H9 (cell line): ENCODE data around the gene MROH2A. TPM values are rescaled to one million over a fixed set of nuclear protein-coding genes. Genes with fewer than 3 reads are reported as not detected.

ENCODE experiments used
- DNase-seq: peaks from one replicate; pipeline ENCODE4 v3.0.0-alpha.2; 2017
- H2AFZ ChIP-seq: one replicate; pipeline ENCODE4 v1.6.1; 2013; ENCODE audit warnings: mild to moderate bottlenecking, low read length, control low read depth, moderate library complexity
- H2AK5ac ChIP-seq: 2 replicates; pipeline ENCODE4 v1.6.1; 2013; ENCODE audit warnings: low read length, control low read depth, mixed read lengths; ENCODE audit not compliant: insufficient read length
- H2BK120ac ChIP-seq: one replicate; pipeline ENCODE4 v1.6.1; 2013; ENCODE audit warnings: low read depth, mild to moderate bottlenecking, low read length, control low read depth, inconsistent platforms; ENCODE audit not compliant: poor library complexity, severe bottlenecking
- H2BK12ac ChIP-seq: 2 replicates; pipeline ENCODE4 v1.6.1; 2013; ENCODE audit warnings: low read length, control low read depth, mixed read lengths, low read depth; ENCODE audit not compliant: insufficient read length
- H2BK15ac ChIP-seq: 2 replicates; pipeline ENCODE4 v1.6.1; 2013; ENCODE audit warnings: low read depth, low read length, control low read depth
- H2BK20ac ChIP-seq: one replicate; pipeline ENCODE4 v1.6.1; 2013; ENCODE audit warnings: low read depth, mild to moderate bottlenecking, low read length, control low read depth, inconsistent platforms; ENCODE audit not compliant: poor library complexity, severe bottlenecking
- H2BK5ac ChIP-seq: 2 replicates; pipeline ENCODE4 v1.6.1; 2013; ENCODE audit warnings: low read length, control low read depth, mixed read lengths; ENCODE audit not compliant: insufficient read length
- H3K14ac ChIP-seq: 2 replicates; pipeline ENCODE4 v1.6.1; 2013; ENCODE audit warnings: low read length, control low read depth; ENCODE audit not compliant: insufficient read depth
- H3K18ac ChIP-seq: 2 replicates; pipeline ENCODE4 v1.6.1; 2013; ENCODE audit warnings: low read depth, mild to moderate bottlenecking, mixed read lengths, low read length, control low read depth; ENCODE audit not compliant: insufficient read length
- H3K23ac ChIP-seq: 2 replicates; pipeline ENCODE4 v1.6.1; 2013; ENCODE audit warnings: low read length, control low read depth, mixed read lengths, low read depth; ENCODE audit not compliant: insufficient read length
- H3K23me2 ChIP-seq: 2 replicates; pipeline ENCODE4 v1.6.1; 2013; ENCODE audit warnings: low read depth, mild to moderate bottlenecking, mixed read lengths, low read length, control low read depth; ENCODE audit not compliant: insufficient read length, poor library complexity, severe bottlenecking
- H3K27ac ChIP-seq: 2 replicates; pipeline ENCODE4 v1.5.1; 2013; ENCODE audit warnings: low read length, control low read depth, mixed read lengths, low read depth; ENCODE audit not compliant: insufficient read length
- H3K27me3 ChIP-seq: 2 replicates; pipeline ENCODE4 v1.6.1; 2013; ENCODE audit warnings: low read length, control low read depth, inconsistent platforms; ENCODE audit not compliant: insufficient read depth
- H3K4ac ChIP-seq: 2 replicates; pipeline ENCODE4 v1.6.1; 2013; ENCODE audit warnings: low read depth, mild to moderate bottlenecking, control low read depth, inconsistent platforms, low read length, moderate library complexity
- H3K4me1 ChIP-seq: 2 replicates; pipeline ENCODE4 v1.6.1; 2013; ENCODE audit warnings: low read length, control low read depth, inconsistent platforms; ENCODE audit not compliant: insufficient read depth
- H3K4me2 ChIP-seq: 2 replicates; pipeline ENCODE4 v1.6.1; 2013; ENCODE audit warnings: low read length, control low read depth, mixed read lengths; ENCODE audit not compliant: insufficient read length, insufficient read depth
- H3K56ac ChIP-seq: 2 replicates; pipeline ENCODE4 v1.6.1; 2013; ENCODE audit warnings: low read depth, mild to moderate bottlenecking, mixed read lengths, low read length, control low read depth; ENCODE audit not compliant: insufficient read length
- H3K79me1 ChIP-seq: 2 replicates; pipeline ENCODE4 v1.6.1; 2013; ENCODE audit warnings: low read depth, mild to moderate bottlenecking, moderate library complexity, low read length, control low read depth, inconsistent platforms; ENCODE audit not compliant: insufficient read depth, poor library complexity, severe bottlenecking
- H3K79me2 ChIP-seq: 2 replicates; pipeline ENCODE4 v1.6.1; 2013; ENCODE audit warnings: low read length, control low read depth, inconsistent platforms; ENCODE audit not compliant: insufficient read depth
- H3K9ac ChIP-seq: 2 replicates; pipeline ENCODE4 v1.6.1; 2013; ENCODE audit warnings: low read length, control low read depth, mixed read lengths; ENCODE audit not compliant: insufficient read length; ENCODE audit errors: extremely low read depth
- H3K9me3 ChIP-seq: one replicate; pipeline ENCODE4 v1.6.1; 2013; ENCODE audit warnings: low read depth, low read length, inconsistent platforms; ENCODE audit not compliant: control insufficient read depth
- H3T11ph ChIP-seq: one replicate; pipeline ENCODE4 v1.6.1; 2013; ENCODE audit warnings: mild to moderate bottlenecking, low read length, control low read depth, inconsistent platforms
- H4K20me1 ChIP-seq: one replicate; pipeline ENCODE4 v1.6.1; 2013; ENCODE audit not compliant: control insufficient read depth, insufficient read length, insufficient read depth
- H4K5ac ChIP-seq: 2 replicates; pipeline ENCODE4 v1.6.1; 2013; ENCODE audit warnings: low read depth, mild to moderate bottlenecking, mixed read lengths, low read length, control low read depth; ENCODE audit not compliant: insufficient read length
- H4K8ac ChIP-seq: replicated peaks from 2 replicates; pipeline ENCODE4 v1.6.1; 2013; ENCODE audit warnings: low read length, control low read depth, mixed read lengths, low read depth; ENCODE audit not compliant: insufficient read length
- H4K91ac ChIP-seq: 2 replicates; pipeline ENCODE4 v1.6.1; 2013; ENCODE audit warnings: low read depth, mild to moderate bottlenecking, moderate library complexity, mixed read lengths, low read length, control low read depth; ENCODE audit not compliant: insufficient read length
- H3K27ac Mint-ChIP-seq, 3 experiments: 2 replicates in 2 of 3; 3 replicates in 1 of 3; pipeline ENCODE4 v1.8.0; 2020 to 2021; ENCODE audit warnings: mixed read lengths in 3 of 3, mild to moderate bottlenecking in 1 of 3, moderate library complexity in 1 of 3
- H3K27me3 Mint-ChIP-seq: 2 replicates; pipeline ENCODE4 v1.8.0; 2021; ENCODE audit warnings: low read depth, mild to moderate bottlenecking, moderate library complexity, mixed read lengths
- H3K36me3 Mint-ChIP-seq, 3 experiments: 2 replicates in 2 of 3; 3 replicates in 1 of 3; pipeline ENCODE4 v1.8.0; 2020 to 2021; ENCODE audit warnings: low read depth in 3 of 3, mixed read lengths in 3 of 3; ENCODE audit not compliant: insufficient read depth in 1 of 3
- H3K4me1 Mint-ChIP-seq, 2 experiments: 2 replicates each; pipeline ENCODE4 v1.8.0; 2020; ENCODE audit warnings: mixed read lengths in 2 of 2
- H3K4me3 Mint-ChIP-seq, 2 experiments: 2 replicates in 1 of 2; 3 replicates in 1 of 2; pipeline ENCODE4 v1.8.0; 2020 to 2021; ENCODE audit warnings: mild to moderate bottlenecking in 2 of 2, mixed read lengths in 2 of 2, moderate library complexity in 1 of 2
- H3K9me3 Mint-ChIP-seq, 2 experiments: 2 replicates in 1 of 2; 3 replicates in 1 of 2; pipeline ENCODE4 v1.8.0; 2020; ENCODE audit warnings: mild to moderate bottlenecking in 2 of 2, mixed read lengths in 2 of 2, moderate library complexity in 1 of 2
- WGBS: extraction: QIAGEN DNeasy Blood & Tissue Kit; methylation state at CpG from one replicate; pipeline ENCODE4 v1.1.7; 2013; ENCODE audit warnings: missing lambda C conversion rate, low lambda C conversion rate, mixed read lengths; ENCODE audit not compliant: insufficient read length; ENCODE audit errors: extremely low coverage; 5-methylcytosine and 5-hydroxymethylcytosine counted together
- total RNA-seq: library from RNA; stranded (reverse); gene quantifications from 2 replicates; pipeline ENCODE4 v1.2.1, GENCODE V29; 2021
- TF ChIP-seq, protein P1 (sequence below): fragments of 200-600 bp; sonication (generic); conservative IDR thresholded peaks from 3 replicates; pipeline ENCODE4 v1.8.0; 2021; ENCODE audit warnings: antibody characterized with exemption, mild to moderate bottlenecking

Gene MROH2A
- total RNA-seq, 1 experiment from 2014 or later, result not detected

GRCh38 chr2:233828546-233829192 lies 50.5 kb downstream of the MROH2A start:
- WGBS, result no CpG with 5 or more reads among the region's 24 CpGs

More at GRCh38 chr2:233828546-233829192, 50.5 kb downstream of the MROH2A start:
- Histone ChIP-seq H3T11ph (no peak overlapping the region), H4K20me1 (no peaks in the 10 kb centered on the region), H3K18ac (no peak overlapping the region), H2BK5ac (no peak overlapping the region), H2AFZ (no peak overlapping the region), H3K56ac (no peak overlapping the region), H4K5ac (no peak overlapping the region), H4K8ac (no peak overlapping the region), H2BK15ac (no peak overlapping the region), H3K4me1 (no peaks in the 10 kb centered on the region), H3K79me1 (no peaks in the 10 kb centered on the region), H2BK20ac (no peak overlapping the region), H3K9ac (no peak overlapping the region), H3K9me3 (no peaks in the 10 kb centered on the region), H4K91ac (no peak overlapping the region), H3K14ac (no peak overlapping the region), H2BK12ac (no peak overlapping the region), H2AK5ac (no peak overlapping the region), H3K27me3 (no peaks in the 10 kb centered on the region), H3K23me2 (no peaks in the 10 kb centered on the region), H3K23ac (no peak overlapping the region), H3K4me2 (no peak overlapping the region), H3K79me2 (no peaks in the 10 kb centered on the region), H3K27ac (no peak overlapping the region), H2BK120ac (no peak overlapping the region), H3K4ac (no peak overlapping the region)
- peak; percentile 42 for DNase-seq
- Mint-ChIP-seq H3K4me3 (no peak overlapping the region), H3K27me3 (peaks cover 3% of the 10 kb centered on the region; the same call in 1 of the 2 replicates), H3K4me1 (peaks cover 6 to 9% of the 10 kb centered on the region in 2 experiments), H3K36me3 (no peaks in the 10 kb centered on the region), H3K27ac (no peak overlapping the region), H3K9me3 (peaks cover 4 to 7% of the 10 kb centered on the region in 2 experiments; a peak in 4 of 5 replicates)
- TF ChIP-seq, protein P1, sequence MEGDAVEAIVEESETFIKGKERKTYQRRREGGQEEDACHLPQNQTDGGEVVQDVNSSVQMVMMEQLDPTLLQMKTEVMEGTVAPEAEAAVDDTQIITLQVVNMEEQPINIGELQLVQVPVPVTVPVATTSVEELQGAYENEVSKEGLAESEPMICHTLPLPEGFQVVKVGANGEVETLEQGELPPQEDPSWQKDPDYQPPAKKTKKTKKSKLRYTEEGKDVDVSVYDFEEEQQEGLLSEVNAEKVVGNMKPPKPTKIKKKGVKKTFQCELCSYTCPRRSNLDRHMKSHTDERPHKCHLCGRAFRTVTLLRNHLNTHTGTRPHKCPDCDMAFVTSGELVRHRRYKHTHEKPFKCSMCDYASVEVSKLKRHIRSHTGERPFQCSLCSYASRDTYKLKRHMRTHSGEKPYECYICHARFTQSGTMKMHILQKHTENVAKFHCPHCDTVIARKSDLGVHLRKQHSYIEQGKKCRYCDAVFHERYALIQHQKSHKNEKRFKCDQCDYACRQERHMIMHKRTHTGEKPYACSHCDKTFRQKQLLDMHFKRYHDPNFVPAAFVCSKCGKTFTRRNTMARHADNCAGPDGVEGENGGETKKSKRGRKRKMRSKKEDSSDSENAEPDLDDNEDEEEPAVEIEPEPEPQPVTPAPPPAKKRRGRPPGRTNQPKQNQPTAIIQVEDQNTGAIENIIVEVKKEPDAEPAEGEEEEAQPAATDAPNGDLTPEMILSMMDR, result 0 out of 3 replicates have a peak, but pooled peaks have one; percentile 11
